Stomach (tissue), 9 donors: ENCODE data around the gene NFIX. TPM values are rescaled to one million over a fixed set of nuclear protein-coding genes. Genes with fewer than 3 reads are reported as not detected.

Source experiments
- DNase-seq, 2 donors: peaks; one replicate each; pipeline versions ENCODE4 v3.0.0 to v3.0.0-alpha.2; 2013 to 2019
- H3K27ac ChIP-seq, 5 donors: fragments of 200-600 bp in 4 of 5; sonication (generic) in 4 of 5; one replicate each; pipeline ENCODE4 v1.5.1; 2013 to 2019; ENCODE audit warnings: mild to moderate bottlenecking in 1 of 5, moderate library complexity in 1 of 5
- H3K27me3 ChIP-seq, 3 donors: fragments of 200-600 bp; sonication (generic); one replicate each; pipeline ENCODE4 v1.5.1; 2017 to 2019; ENCODE audit warnings: mixed run types in 1 of 3
- H3K36me3 ChIP-seq, 4 donors: fragments of 200-600 bp; sonication (generic); 1 replicate in 3 of 4; 2 replicates in 1 of 4; pipeline ENCODE4 v1.5.1; 2016 to 2019
- H3K4me1 ChIP-seq, 4 donors: fragments of 200-600 bp; sonication (generic); one replicate each; pipeline ENCODE4 v1.5.1; 2016 to 2019
- H3K4me3 ChIP-seq, 4 donors: fragments of 200-600 bp; sonication (generic) in 3 of 4; one replicate each; pipeline ENCODE4 v1.5.1; 2016 to 2019; ENCODE audit warnings: mild to moderate bottlenecking in 1 of 4
- H3K9me3 ChIP-seq, 4 donors: fragments of 200-600 bp; sonication (generic); one replicate each; pipeline ENCODE4 v1.5.1; 2016 to 2019
- EP300 ChIP-seq: sonication (generic); formaldehyde crosslinking; IDR thresholded peaks from one replicate; pipeline ENCODE4 v1.6.1; 2017; ENCODE audit warnings: antibody characterized with exemption
- POLR2A ChIP-seq, 4 donors: fragments of 450-650 bp; IDR thresholded peaks; one replicate each; pipeline ENCODE4 v1.6.1; 2016; ENCODE audit warnings: antibody characterized with exemption in 4 of 4, control low read depth in 2 of 4, mild to moderate bottlenecking in 1 of 4, moderate library complexity in 1 of 4
- POLR2AphosphoS5 ChIP-seq, 3 donors: sonication (generic); formaldehyde crosslinking; IDR thresholded peaks; one replicate each; pipeline ENCODE4 v1.6.1; 2016; ENCODE audit warnings: antibody characterized with exemption in 3 of 3
- WGBS, 5 donors: extraction: QIAGEN DNeasy Blood & Tissue Kit in 3 of 5; methylation state at CpG; one replicate each; pipeline versions ENCODE4 v1.1.5 to v1.1.7; 2013 to 2018; 5-methylcytosine and 5-hydroxymethylcytosine counted together
- intact Hi-C: fragments of 100-400 bp; cut with DNase I; formaldehyde crosslinking; loops from one replicate; pipeline ENCODE4 v1.15.1; 2023; ENCODE audit warnings: low total_unique reads
- polyA plus RNA-seq, 3 donors: library from polyadenylated mRNA; stranded (reverse); fragments of 200-250 nt; gene quantifications; one replicate each; pipeline ENCODE4 v1.2.3, GENCODE V29; 2013
- total RNA-seq, 5 donors: library from RNA; depleted of rRNA; stranded (reverse); fragments of >200 nt; gene quantifications; one replicate each; pipeline versions ENCODE4 v1.1.0 to v1.2.3, GENCODE V29; 2014 to 2016
- TF ChIP-seq, protein P1 (sequence below), 7 experiments: fragments of 450-650 bp in 4 of 7; fragments of 200-600 bp in 3 of 7; sonication (generic) in 3 of 7; IDR thresholded peaks; one replicate each; pipeline ENCODE4 v1.5.1; 2016 to 2019; ENCODE audit warnings: antibody characterized with exemption in 7 of 7, control low read depth in 2 of 7, mild to moderate bottlenecking in 1 of 7
- donor health status: healthy with polysubstance abuse.
- donor health status: Bipolar disorder and iron deficiency.
- donor health status: healthy.

The NFIX gene
- total and polyA plus RNA-seq, 8 donors = 11.5 to 183 (median 37.6) TPM

DNA sequence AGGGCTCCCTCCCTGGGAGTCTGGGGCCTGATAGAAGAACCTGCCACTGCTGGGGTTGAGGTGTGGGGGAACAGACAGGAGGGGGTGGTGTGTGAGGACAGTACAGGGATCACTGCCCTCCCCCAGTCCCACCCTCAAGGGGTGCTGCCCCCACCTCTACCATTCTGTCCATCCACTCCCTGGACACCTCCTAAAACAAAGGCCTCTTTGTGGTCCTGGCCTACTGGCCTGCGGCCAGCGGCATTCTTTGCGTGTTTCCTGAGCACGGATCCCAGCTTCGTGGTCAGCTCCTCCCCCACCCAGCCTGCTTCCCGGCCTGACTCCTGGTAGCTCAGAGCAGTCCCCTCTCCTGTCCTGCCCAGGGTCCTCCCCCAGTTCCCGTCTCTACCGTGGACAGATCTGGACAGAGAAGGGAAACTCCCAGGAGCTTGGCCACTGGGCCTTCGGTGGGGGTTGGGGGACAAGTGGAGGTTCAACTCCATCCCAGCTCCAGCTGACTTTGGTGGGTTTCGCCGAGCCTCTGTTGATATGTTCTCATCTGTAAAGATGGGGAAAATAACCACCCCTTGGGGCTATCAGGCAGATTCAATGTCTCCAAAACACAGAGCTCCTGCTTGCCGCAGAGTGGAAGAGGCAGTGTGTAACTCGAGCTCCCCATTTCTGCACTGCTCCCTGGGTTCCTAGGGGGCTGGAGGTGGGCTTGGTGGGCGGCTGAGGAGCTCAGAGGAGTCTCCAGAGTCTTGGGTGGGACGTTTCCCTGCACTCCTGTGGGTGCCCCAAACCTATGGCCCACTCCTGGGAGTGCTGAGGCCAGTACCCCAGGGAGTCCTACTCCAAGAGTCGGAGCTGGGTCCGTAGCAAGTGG lies 58.7 kb downstream of the NFIX start:
- peak overlapping the region in 1 of 4 donors; percentile 16 for H3K4me3 ChIP-seq
- DNase-seq = peak; percentile 89 to 95
- 20 to 44% (median 27%) methylated on average over 8 to 17 of the region's 17 CpGs for WGBS, 5 donors
- intact Hi-C loops = no loop called here
- no peaks in the 10 kb centered on the region for H3K27me3 ChIP-seq
- H3K27ac ChIP-seq = peak overlapping the region; percentile 53 to 95 (median 92)
- peaks cover 90 to 99% (median 95%) of the 10 kb centered on the region in 4 donors for H3K4me1 ChIP-seq
- no peak for TF ChIP-seq POLR2A (IDR thresholded peaks at IDR 0.05)
- peak in 2 of 3 donors; percentile 29 to 61 for TF ChIP-seq POLR2AphosphoS5 (IDR thresholded peaks at IDR 0.05)
- H3K9me3 ChIP-seq = no peaks in the 10 kb centered on the region
- no peaks in the 10 kb centered on the region for H3K36me3 ChIP-seq

DNA sequence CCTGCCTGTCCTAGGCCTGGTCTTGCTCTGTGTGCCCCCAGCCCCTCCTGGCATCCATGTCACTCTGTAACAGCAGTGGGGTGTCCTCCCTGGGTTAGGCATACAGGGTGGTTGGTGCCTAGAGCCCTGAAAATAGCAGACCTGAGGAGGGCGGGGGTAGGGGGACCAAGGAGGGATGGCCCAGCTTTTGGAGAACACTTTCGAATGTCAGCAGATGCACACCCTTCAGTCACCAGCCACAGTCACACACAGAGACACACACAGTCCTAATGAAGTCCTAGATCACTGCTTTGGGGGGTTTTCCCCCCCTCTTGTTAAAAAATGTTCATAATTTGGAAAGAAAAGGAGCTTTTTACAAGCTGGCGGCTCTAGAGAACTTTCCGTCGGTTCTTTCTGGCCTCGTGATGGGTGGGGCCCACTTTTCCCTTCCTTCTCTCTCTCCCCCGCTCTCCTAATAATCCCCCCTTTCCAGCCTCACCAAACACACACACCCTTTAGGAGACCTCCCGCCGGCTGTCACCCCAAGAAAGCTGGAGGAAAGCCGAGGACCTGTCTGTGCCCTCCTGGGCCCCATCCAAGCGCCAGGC lies 59.4 kb downstream of the NFIX start:
- intact Hi-C loops = no loop called here
- 20 to 37% (median 27%) methylated on average over 11 of the region's 11 CpGs for WGBS, 5 donors
- peaks cover 95 to 100% (median 98%) of the 10 kb centered on the region in 4 donors for H3K4me1 ChIP-seq
- H3K9me3 ChIP-seq = no peaks in the 10 kb centered on the region
- peak overlapping the region in 2 of 4 donors; percentile 16 to 20 for H3K4me3 ChIP-seq
- H3K27me3 ChIP-seq = no peaks in the 10 kb centered on the region
- H3K27ac ChIP-seq = peak overlapping the region; percentile 53 to 95 (median 92)
- peak in 1 of 2 donors; percentile 88 for DNase-seq
- H3K36me3 ChIP-seq = no peaks in the 10 kb centered on the region
- TF ChIP-seq EP300 (no peak), POLR2A (IDR thresholded peaks at IDR 0.05) (no peak), POLR2AphosphoS5 (IDR thresholded peaks at IDR 0.05) (no peak)
- TF ChIP-seq, protein P1, sequence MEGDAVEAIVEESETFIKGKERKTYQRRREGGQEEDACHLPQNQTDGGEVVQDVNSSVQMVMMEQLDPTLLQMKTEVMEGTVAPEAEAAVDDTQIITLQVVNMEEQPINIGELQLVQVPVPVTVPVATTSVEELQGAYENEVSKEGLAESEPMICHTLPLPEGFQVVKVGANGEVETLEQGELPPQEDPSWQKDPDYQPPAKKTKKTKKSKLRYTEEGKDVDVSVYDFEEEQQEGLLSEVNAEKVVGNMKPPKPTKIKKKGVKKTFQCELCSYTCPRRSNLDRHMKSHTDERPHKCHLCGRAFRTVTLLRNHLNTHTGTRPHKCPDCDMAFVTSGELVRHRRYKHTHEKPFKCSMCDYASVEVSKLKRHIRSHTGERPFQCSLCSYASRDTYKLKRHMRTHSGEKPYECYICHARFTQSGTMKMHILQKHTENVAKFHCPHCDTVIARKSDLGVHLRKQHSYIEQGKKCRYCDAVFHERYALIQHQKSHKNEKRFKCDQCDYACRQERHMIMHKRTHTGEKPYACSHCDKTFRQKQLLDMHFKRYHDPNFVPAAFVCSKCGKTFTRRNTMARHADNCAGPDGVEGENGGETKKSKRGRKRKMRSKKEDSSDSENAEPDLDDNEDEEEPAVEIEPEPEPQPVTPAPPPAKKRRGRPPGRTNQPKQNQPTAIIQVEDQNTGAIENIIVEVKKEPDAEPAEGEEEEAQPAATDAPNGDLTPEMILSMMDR (IDR thresholded peaks at IDR 0.05) = no peak

DNA sequence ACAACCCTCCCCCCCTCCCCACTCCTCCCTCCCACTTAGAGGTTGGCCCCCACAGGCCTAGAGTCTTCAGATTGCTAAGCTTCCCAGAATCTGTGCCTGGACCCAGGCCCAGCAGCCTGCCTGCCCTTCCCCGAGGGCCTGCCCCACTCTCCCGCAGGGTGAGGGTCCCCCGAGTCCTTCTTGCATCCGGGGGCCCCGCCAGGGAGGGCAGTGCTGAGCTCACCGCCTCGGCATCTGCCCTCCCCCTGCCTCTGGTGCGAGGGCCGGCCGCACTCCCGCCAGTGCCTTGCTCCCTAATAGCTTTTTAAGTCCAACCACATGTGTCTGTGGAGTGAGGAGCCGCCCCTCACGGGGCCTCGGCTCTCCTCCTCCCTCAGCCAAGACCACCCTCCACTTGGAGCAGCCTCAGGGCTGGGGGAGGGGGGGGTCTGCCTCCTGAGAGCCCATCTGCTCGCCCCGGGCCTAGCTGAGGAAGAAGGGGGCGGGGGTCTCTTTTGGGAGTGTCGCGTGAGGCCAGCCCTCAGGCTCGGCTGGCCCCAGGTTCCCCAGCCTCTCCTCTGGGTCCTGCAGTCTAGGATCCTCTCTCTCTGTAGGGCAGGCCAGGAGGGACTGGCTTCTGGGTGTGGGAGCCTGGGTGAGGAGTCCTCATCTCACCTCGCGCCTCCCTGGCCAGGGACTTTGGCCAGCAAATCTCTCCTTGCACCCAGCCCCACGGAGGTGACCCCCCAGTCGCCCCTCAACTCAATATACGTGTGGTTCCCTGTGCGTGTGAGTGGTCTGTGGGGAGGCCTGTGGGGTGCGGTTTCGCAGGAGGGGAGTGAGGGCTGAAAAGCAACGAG lies 60.2 kb downstream of the NFIX start:
- peak overlapping the region in 2 of 4 donors; percentile 16 to 20 for H3K4me3 ChIP-seq
- H3K4me1 ChIP-seq = peaks cover 97 to 100% (median 99%) of the 10 kb centered on the region in 4 donors
- DNase-seq = peak; percentile 52 to 95
- peak in 1 of 3 donors; percentile 6 for TF ChIP-seq POLR2AphosphoS5 (IDR thresholded peaks at IDR 0.05)
- TF ChIP-seq, protein P1 (IDR thresholded peaks at IDR 0.05) = no peak
- H3K27ac ChIP-seq = peak overlapping the region; percentile 53 to 95 (median 92)
- WGBS, 5 donors = 17 to 29% (median 20%) methylated on average over 17 to 29 of the region's 29 CpGs
- no peaks in the 10 kb centered on the region for H3K27me3 ChIP-seq
- H3K36me3 ChIP-seq = no peaks in the 10 kb centered on the region
- no peaks in the 10 kb centered on the region for H3K9me3 ChIP-seq
- intact Hi-C loops = no loop called here

DNA sequence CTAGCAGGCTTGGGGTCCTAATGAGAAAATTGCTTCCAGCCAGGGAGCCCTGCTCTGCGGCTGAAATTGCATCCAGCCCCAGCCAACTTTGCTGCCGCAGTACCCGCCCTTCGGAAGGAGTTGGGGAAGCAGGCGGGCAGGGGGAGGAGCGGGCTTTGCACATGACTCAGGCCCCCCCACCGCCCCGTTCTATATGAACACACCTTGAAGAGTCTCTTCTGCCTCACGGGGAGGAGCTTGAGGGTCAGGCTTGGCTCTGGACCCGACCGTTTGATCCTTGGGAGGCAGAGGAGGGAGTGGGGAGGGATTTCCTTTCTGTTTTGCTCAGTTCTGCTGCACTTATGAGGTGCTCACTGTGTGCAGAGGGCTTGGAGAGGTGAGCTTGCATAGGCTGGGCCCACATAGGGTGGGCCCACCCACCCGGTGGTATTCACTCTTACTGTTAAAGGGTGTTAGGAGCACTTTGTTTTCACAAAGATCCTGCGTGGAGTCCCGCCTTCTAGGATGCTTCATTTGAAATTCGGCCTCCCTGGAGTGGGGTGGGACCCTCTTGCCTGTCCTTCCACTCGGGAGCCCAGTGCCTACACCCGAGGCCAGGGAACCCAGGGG lies 60.9 kb downstream of the NFIX start:
- TF ChIP-seq, protein P1 (IDR thresholded peaks at IDR 0.05) = no peak
- peak in 1 of 3 donors; percentile 34 for TF ChIP-seq POLR2AphosphoS5 (IDR thresholded peaks at IDR 0.05)
- no peak for TF ChIP-seq POLR2A (IDR thresholded peaks at IDR 0.05)
- no peak for TF ChIP-seq EP300
- DNase-seq = peak; percentile 52 to 83
- Histone ChIP-seq H3K27ac (peak overlapping the region; percentile 53 to 95 (median 92)), H3K9me3 (no peaks in the 10 kb centered on the region), H3K36me3 (no peaks in the 10 kb centered on the region), H3K27me3 (no peaks in the 10 kb centered on the region), H3K4me3 (peak overlapping the region in 2 of 4 donors; percentile 16 to 20), H3K4me1 (peaks cover 97 to 100% (median 99%) of the 10 kb centered on the region in 4 donors)
- intact Hi-C loops = no loop called here
- WGBS, 5 donors = 17 to 33% (median 21%) methylated on average over 15 to 17 of the region's 17 CpGs
